CD14-positive monocyte (primary cell): ENCODE measurements around the gene VPS37B. TPM values are rescaled to one million over a fixed set of nuclear protein-coding genes. Genes with fewer than 3 reads are reported as not detected.

Experiments used
- DNase-seq, 3 donors: peaks; one replicate each; pipeline ENCODE4 v3.0.0-alpha.2; 2011 to 2022
- H2AFZ ChIP-seq: 2 replicates; pipeline ENCODE4 v1.6.0; 2012; ENCODE audit warnings: mild to moderate bottlenecking, low read depth, low read length, inconsistent platforms; ENCODE audit not compliant: insufficient read depth, poor library complexity, severe bottlenecking
- H3K27ac ChIP-seq, 2 donors: 1 replicate in 1 of 2; 2 replicates in 1 of 2; pipeline ENCODE4 v1.5.1; 2012 to 2013; ENCODE audit warnings: low read length in 2 of 2, control low read depth in 1 of 2, inconsistent platforms in 1 of 2, low read depth in 1 of 2, mild to moderate bottlenecking in 1 of 2
- H3K27me3 ChIP-seq, 2 donors: one replicate each; pipeline versions ENCODE4 v1.6.0 to v1.6.1; 2011 to 2013; ENCODE audit warnings: low read length in 2 of 2; ENCODE audit not compliant: control insufficient read depth in 2 of 2, insufficient read depth in 2 of 2
- H3K36me3 ChIP-seq, 2 donors: replicated peaks in 1 of 2; 1 replicate in 1 of 2; 2 replicates in 1 of 2; pipeline versions ENCODE4 v1.5.1 to v1.6.1; 2012 to 2013; ENCODE audit warnings: low read length in 2 of 2, control low read depth in 1 of 2, inconsistent platforms in 1 of 2, mild to moderate bottlenecking in 1 of 2; ENCODE audit not compliant: insufficient read depth in 2 of 2, control insufficient read depth in 1 of 2
- H3K4me1 ChIP-seq, 2 donors: 1 replicate in 1 of 2; 2 replicates in 1 of 2; pipeline versions ENCODE4 v1.5.1 to v1.6.1; 2012 to 2013; ENCODE audit warnings: low read length in 2 of 2, control low read depth in 1 of 2, inconsistent platforms in 1 of 2, mild to moderate bottlenecking in 1 of 2, moderate library complexity in 1 of 2; ENCODE audit not compliant: insufficient read depth in 2 of 2, control insufficient read depth in 1 of 2
- H3K4me2 ChIP-seq: replicated peaks from 2 replicates; pipeline ENCODE3; 2012; ENCODE audit warnings: low read length, moderate library complexity, mild to moderate bottlenecking; ENCODE audit not compliant: poor library complexity, severe bottlenecking; ENCODE audit errors: extremely low read depth
- H3K4me3 ChIP-seq, 3 experiments: fragments of 200-600 bp in 1 of 3; sonication (generic) in 1 of 3; replicated peaks in 1 of 3; 1 replicate in 2 of 3; 2 replicates in 1 of 3; pipeline ENCODE4 v1.5.1; 2011 to 2013; ENCODE audit warnings: low read length in 3 of 3, mild to moderate bottlenecking in 3 of 3, control low read depth in 2 of 3, low read depth in 2 of 3, inconsistent platforms in 1 of 3, moderate library complexity in 1 of 3
- H3K79me2 ChIP-seq: 2 replicates; pipeline ENCODE4 v1.6.0; 2012; ENCODE audit warnings: mild to moderate bottlenecking, control low read depth, inconsistent platforms, low read length, moderate library complexity; ENCODE audit not compliant: insufficient read depth
- H3K9ac ChIP-seq: 2 replicates; pipeline ENCODE4 v1.6.0; 2017; ENCODE audit warnings: low read length, mild to moderate bottlenecking; ENCODE audit not compliant: insufficient read depth, poor library complexity, severe bottlenecking
- H3K9me3 ChIP-seq, 2 donors: replicated peaks in 1 of 2; 1 replicate in 1 of 2; 2 replicates in 1 of 2; pipeline versions ENCODE4 v1.5.1 to v1.6.1; 2012 to 2013; ENCODE audit warnings: low read length in 2 of 2, control low read depth in 1 of 2; ENCODE audit not compliant: control insufficient read depth in 1 of 2, insufficient read depth in 1 of 2
- H4K20me1 ChIP-seq: 2 replicates; pipeline ENCODE4 v1.6.0; 2012; ENCODE audit warnings: mild to moderate bottlenecking, low read length, control low read depth, moderate library complexity; ENCODE audit not compliant: insufficient read depth
- H3K27ac Mint-ChIP-seq, 7 donors: one replicate each; pipeline ENCODE4 v1.8.0; 2020; ENCODE audit warnings: mild to moderate bottlenecking in 7 of 7, mixed read lengths in 7 of 7, moderate library complexity in 6 of 7, inconsistent platforms in 2 of 7
- H3K27me3 Mint-ChIP-seq, 3 donors: one replicate each; pipeline ENCODE4 v1.8.0; 2021 to 2022; ENCODE audit warnings: low read depth in 3 of 3, mild to moderate bottlenecking in 3 of 3, mixed read lengths in 3 of 3, moderate library complexity in 3 of 3, inconsistent platforms in 1 of 3
- H3K36me3 Mint-ChIP-seq, 2 donors: one replicate each; pipeline ENCODE4 v1.8.0; 2020; ENCODE audit warnings: mixed read lengths in 2 of 2, inconsistent platforms in 1 of 2, mild to moderate bottlenecking in 1 of 2
- H3K4me1 Mint-ChIP-seq: one replicate; pipeline ENCODE4 v1.8.0; 2020; ENCODE audit warnings: mild to moderate bottlenecking, mixed read lengths
- H3K4me3 Mint-ChIP-seq, 2 donors: one replicate each; pipeline ENCODE4 v1.8.0; 2020; ENCODE audit warnings: mild to moderate bottlenecking in 2 of 2, mixed read lengths in 2 of 2, moderate library complexity in 1 of 2
- H3K9me3 Mint-ChIP-seq, 7 donors: one replicate each; pipeline ENCODE4 v1.8.0; 2020 to 2022; ENCODE audit warnings: mixed read lengths in 7 of 7, mild to moderate bottlenecking in 6 of 7, moderate library complexity in 6 of 7, inconsistent platforms in 2 of 7
- CTCF ChIP-seq: fragments of 200-600 bp; IDR thresholded peaks from one replicate; pipeline ENCODE4 v1.8.0; 2022; ENCODE audit warnings: antibody characterized with exemption, mild to moderate bottlenecking
- WGBS: methylation state at CpG from one replicate; pipeline ENCODE4 v1.1.5; 2013; ENCODE audit warnings: missing lambda C conversion rate; ENCODE audit not compliant: insufficient coverage; 5-methylcytosine and 5-hydroxymethylcytosine counted together
- intact Hi-C, 2 donors: fragments of 100-400 bp; cut with micrococcal nuclease; formaldehyde crosslinking; loops; one replicate each; pipeline versions ENCODE4 v1.15.0 to v1.15.1; 2023
- polyA plus RNA-seq, 3 donors: library from polyadenylated mRNA; depleted of rRNA in 1 of 3; unstranded in 2 of 3; stranded (reverse) in 1 of 3; fragments of 300-500 nt in 2 of 3; fragments of >200 nt in 1 of 3; fragmentation: Illumina TruSeq in 2 of 3; gene quantifications; 1 replicate in 2 of 3; 2 replicates in 1 of 3; pipeline ENCODE4 v1.2.3, GENCODE V29; 2012 to 2021

VPS37B gene
- polyA plus RNA-seq, 3 donors = 12.3 to 34.3 (median 16.4) TPM

- no peak overlapping the region for H3K4me2 ChIP-seq
- no peak overlapping the region for H3K27ac ChIP-seq
- no peak for TF ChIP-seq CTCF
- H3K4me3 ChIP-seq = no peak overlapping the region
- H3K9ac ChIP-seq = no peak overlapping the region
- peaks cover 0 to 4% of the 10 kb centered on the region in 2 donors for H3K4me1 ChIP-seq
- DNase-seq = no peak
- Mint-ChIP-seq H3K9me3 (no peaks in the 10 kb centered on the region), H3K27ac (peak overlapping the region in 2 of 7 donors; percentile 6 to 35), H3K4me1 (no peaks in the 10 kb centered on the region), H3K4me3 (no peak overlapping the region), H3K27me3 (peaks cover 0 to 2% (median 1%) of the 10 kb centered on the region in 3 donors), H3K36me3 (peaks cover 22 to 32% of the 10 kb centered on the region in 2 donors)
- H2AFZ ChIP-seq = no peak overlapping the region
- peaks cover 16 to 30% of the 10 kb centered on the region in 2 donors for H3K36me3 ChIP-seq
- WGBS = 87% methylated on average over 3 of the region's 5 CpGs
- no peaks in the 10 kb centered on the region for H3K9me3 ChIP-seq
- intact Hi-C loops = no loop called here
- no peaks in the 10 kb centered on the region for H3K27me3 ChIP-seq
- no peaks in the 10 kb centered on the region for H3K79me2 ChIP-seq
- peaks cover 47% of the 10 kb centered on the region for H4K20me1 ChIP-seq
Measured at GRCh38 chr12:122861587-122861970, 34.3 kb downstream of the VPS37B start.

- Histone ChIP-seq H3K9me3 (no peaks in the 10 kb centered on the region), H3K36me3 (peaks cover 11 to 24% of the 10 kb centered on the region in 2 donors), H2AFZ (no peak overlapping the region), H3K9ac (no peak overlapping the region), H3K79me2 (no peaks in the 10 kb centered on the region), H3K4me1 (peaks cover 0 to 4% of the 10 kb centered on the region in 2 donors), H3K27ac (no peak overlapping the region), H3K4me2 (no peak overlapping the region), H3K4me3 (no peak overlapping the region), H4K20me1 (peaks cover 41% of the 10 kb centered on the region), H3K27me3 (no peaks in the 10 kb centered on the region)
- peaks cover 18 to 27% of the 10 kb centered on the region in 2 donors for H3K36me3 Mint-ChIP-seq
- no peak overlapping the region for H3K4me3 Mint-ChIP-seq
- no peaks in the 10 kb centered on the region for H3K4me1 Mint-ChIP-seq
- no peak overlapping the region for H3K27ac Mint-ChIP-seq
- peaks cover 0 to 3% (median 1%) of the 10 kb centered on the region in 3 donors for H3K27me3 Mint-ChIP-seq
- 92% methylated on average over 19 of the region's 23 CpGs for WGBS
- DNase-seq = no peak
- TF ChIP-seq CTCF = no peak
- no peaks in the 10 kb centered on the region for H3K9me3 Mint-ChIP-seq
- intact Hi-C loops = loop anchor here (1.0 kb wide), 2 partner anchors 91 to 377 kb away; no protein-coding TSS in a partner anchor
Measured at GRCh38 chr12:122860854-122861586, 34.9 kb downstream of the VPS37B start.
